IPS-18c (cell line): ENCODE measurements around the gene CA9.

Source experiments
- H3K4me3 ChIP-seq: 2 replicates; pipeline ENCODE4 v1.7.0; 2013; ENCODE audit warnings: low read depth, mild to moderate bottlenecking, low read length, moderate library complexity; ENCODE audit not compliant: insufficient read depth
- H3K9me3 ChIP-seq: one replicate; pipeline ENCODE4 v1.6.1; 2013; ENCODE audit warnings: mild to moderate bottlenecking, low read length, moderate library complexity; ENCODE audit not compliant: control insufficient read depth, insufficient read depth

CA9 gene

GRCh38 chr9:35684921-35685320 is 11.2 kb downstream of the CA9 start:
- Histone ChIP-seq H3K4me3 (no peak overlapping the region), H3K9me3 (no peaks in the 10 kb centered on the region)

GRCh38 chr9:35685506-35685905 is 11.8 kb downstream of the CA9 start:
- Histone ChIP-seq H3K4me3 (no peak overlapping the region), H3K9me3 (no peaks in the 10 kb centered on the region)

DNA sequence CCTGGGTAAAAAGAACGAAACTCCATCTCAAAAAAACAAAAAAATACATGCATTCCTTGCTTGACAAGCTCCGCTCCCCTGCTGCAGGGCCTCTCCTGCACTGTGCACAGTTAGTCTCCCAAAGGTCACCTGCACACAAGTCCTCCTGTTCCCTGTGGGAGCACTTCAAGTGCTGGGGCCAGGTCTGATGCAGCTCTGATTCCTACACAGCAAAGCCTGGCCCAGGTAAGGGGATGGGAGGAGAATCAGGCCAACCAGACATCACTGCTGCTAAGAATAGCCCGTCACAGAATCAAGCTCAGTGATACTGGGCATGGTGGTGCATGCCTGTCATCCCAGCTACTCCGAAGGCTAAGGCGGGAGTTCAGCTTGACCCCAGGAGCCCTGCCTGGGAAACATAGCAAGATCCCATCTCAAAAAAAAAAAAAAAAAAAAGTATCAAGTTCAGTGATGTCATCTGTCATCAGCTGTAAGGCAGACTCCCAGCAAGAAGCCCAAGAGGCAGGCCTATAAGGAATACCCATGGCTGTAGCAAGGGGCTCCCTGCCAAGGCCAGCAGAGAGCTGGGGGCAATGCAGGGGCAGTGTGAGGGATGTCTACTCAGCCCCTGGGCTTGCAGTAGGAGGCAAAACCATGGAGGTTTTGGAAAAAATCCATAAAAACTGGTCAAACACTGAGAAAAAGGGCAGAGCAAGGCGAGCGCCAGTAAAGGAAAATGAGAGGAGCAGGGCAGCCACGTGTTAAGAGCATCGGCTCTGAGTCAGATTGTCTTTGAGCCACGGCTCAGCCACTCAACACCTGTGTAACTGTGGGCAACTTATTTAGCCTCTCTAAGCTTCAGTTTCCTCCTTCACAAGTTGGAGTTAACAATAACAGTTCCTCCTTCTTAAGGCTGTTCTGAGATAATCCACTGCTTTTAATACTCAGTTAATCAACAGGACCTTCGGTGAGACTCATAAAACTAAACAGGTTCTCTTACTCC is 12.8 kb downstream of the CA9 start:
- no peaks in the 10 kb centered on the region for H3K9me3 ChIP-seq
- no peak overlapping the region for H3K4me3 ChIP-seq

DNA sequence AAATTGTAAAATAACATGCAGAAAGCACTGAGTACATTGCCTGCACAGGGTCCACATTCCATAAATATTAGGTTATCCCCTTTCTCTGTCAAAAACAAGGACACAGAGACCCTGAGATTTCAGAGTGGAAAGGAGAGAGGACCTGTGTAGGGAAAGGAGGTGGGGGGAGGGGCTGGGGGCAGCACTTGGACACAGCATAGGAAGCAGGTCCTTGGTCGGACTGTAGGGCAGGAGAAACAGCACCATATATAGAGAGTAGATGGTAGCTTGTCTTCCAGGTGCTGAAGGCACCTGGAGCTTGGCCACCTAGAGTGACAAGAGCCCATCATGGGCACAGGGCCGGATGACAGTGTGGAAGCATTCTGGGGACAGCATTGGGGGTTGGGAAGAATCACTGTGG is 13.6 kb downstream of the CA9 start:
- Histone ChIP-seq H3K4me3 (no peak overlapping the region), H3K9me3 (no peaks in the 10 kb centered on the region)

DNA sequence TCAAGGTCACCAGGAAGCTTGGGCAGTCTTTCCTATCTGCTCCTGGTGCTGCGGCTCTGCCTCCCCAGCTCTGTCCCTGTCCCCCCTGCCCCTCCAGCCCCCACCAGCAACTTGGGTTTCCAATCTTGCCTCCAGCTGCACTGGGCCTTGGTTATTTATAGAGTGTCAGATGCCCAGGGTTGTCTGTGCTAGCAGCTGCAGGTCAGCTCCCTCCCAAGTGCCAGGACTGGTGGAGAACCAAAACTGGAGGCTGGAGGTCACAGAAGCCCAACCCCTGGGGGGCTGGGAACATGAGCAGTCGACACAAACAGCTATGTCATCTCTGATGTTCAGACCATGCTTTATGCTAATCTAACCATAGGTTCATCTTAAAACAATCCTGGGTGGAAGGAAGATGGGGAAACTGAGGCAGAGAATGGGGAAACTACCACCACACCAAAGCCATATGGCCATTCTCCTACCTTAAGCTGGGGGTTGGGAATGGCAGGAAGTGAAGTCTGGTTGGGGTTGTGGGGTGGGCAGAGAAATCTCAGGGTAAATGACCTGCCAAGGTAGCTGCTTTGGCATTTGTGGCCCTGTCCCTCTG is 14.3 kb downstream of the CA9 start:
- Histone ChIP-seq H3K4me3 (peak overlapping the region; percentile 85; the same call in 1 of the 2 replicates), H3K9me3 (no peaks in the 10 kb centered on the region)

DNA sequence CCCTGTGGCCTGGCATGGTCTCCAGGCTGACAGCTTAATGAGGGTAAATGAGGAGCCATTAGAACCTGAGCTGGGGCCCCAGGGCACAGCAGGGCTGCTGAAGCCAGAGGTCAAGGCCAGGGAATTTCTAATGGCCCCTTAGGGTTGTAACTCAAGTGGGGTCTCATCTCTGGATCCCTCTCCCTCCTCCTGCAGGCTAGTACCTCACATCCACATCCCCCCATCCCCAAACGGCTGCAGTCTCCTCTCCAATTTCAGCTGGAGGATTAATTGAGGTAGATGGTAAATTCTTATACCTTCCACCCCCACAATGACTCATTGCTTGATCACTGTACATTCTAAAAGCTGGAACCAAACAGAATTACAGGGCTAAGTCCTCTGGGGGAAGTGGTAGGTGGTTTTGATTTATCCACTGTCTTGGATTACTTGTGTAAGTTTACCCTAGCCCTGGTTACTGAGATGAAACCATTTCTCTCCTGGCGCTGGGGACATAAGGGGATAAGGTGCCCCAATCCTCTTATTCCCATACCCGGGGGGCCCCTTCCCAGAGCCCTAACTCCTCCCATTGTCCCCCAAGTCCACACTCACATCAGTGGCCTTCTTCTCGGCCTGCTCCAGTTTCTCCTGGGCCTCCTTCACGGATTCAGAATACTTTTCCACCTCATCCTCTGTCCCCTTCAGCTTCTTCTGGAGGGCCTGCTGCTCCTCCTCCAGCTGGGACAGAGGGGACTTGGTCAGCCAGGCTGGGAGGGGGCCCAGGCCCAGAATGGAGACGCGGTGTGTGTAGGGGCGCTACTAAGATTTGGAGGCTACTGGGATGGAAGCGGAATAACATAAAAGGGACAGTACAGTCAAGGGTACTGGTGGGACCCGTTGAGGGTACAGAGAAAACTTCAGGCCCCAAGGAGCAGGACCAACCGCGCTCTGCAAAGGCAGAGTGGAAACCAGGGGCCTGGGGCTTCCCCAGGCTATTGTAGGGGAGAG is 15.1 kb downstream of the CA9 start:
- peak overlapping the region; percentile 85 for H3K4me3 ChIP-seq
- no peaks in the 10 kb centered on the region for H3K9me3 ChIP-seq

DNA sequence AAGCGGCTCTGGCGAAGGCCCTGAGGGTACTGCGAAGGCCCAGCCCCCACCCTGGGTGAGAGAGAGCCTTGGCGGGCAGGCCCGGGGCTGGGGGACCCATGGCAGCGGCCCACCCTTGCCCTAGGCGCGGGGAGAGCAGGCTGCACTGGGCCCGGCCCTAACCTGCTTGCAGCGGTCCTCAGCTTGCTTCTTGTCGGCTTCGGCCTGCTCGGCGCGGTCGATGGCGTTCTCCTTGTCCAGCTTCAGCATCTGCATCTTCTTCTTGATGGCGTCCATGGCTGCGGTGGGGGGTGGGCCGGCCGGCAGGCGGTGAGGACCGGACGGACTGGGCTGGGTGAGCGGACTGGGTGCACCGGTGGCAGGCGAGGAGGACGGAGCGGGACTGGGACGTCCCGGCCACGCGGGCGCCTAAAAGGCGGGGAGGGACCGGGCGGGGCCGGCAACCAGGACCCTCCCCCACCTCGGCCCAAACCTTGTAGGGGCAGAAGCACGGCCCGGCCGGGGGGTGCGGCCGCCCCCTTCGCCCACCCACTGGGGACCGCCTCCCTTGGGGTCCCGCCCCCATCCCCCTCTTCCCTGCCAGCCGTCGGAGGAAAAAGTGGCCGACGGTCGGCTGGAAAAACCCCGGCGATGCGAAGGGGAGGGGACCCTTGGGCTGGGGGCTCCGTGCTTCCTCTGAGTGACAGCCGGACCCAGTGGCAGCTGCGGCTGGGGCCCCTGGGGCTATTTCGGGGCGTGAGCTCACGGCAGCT is 16.0 kb downstream of the CA9 start, which contains the start of gene TPM2:
Gene TPM2, minus strand, starts transcription at position 384 of the 752 bp plus-strand sequence. Its CDS starts 108 bp downstream, at position 276.
- peak within 1 kb of the TSS; percentile 85 for H3K4me3 ChIP-seq

GRCh38 chr9:35690294-35690613 is 16.5 kb downstream of the CA9 start:
- peak overlapping the region; percentile 85 for H3K4me3 ChIP-seq
- no peaks in the 10 kb centered on the region for H3K9me3 ChIP-seq

More for the DNA sequence above, 16.0 kb downstream of the CA9 start, which contains the start of gene TPM2:
- H3K9me3 ChIP-seq = no peaks in the 10 kb centered on the region

DNA sequence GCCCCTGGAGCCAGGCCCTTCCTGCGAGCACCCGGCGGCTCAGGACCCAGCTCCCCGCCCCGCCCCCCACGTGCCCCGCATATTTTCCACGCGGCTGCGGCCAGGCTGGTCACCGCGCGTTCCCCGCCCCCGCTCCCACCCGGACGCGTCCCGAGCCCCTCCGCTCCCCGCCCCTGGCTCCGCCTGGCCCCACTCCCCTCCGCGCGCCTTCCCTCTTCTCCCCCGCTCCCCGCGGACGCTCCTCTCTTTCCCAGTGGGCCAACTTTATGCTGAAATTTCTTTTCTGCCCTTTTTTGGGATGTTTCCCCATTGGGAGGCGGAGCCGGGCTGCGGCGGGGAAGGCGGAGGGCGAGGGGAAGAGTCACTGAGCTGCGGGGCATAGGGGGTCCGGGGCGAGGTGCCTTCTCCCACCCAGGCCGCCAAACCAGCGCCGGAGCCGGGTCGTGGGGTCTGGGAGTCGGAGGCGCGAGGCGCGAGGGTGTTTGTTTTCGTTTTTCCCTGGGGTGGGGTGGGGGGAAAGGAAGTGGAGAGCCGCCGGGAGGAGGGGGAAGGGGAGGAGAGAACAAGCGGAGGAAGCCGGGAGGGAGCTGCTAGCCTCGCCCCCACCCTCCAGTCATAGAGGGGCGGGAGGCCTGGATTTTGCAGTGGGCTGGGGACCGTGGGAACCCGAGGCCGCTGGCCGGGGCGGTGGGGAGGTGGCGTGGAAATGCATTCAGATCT is 17.0 kb downstream of the CA9 start:
- no peaks in the 10 kb centered on the region for H3K9me3 ChIP-seq
- H3K4me3 ChIP-seq = peak overlapping the region; percentile 85

DNA sequence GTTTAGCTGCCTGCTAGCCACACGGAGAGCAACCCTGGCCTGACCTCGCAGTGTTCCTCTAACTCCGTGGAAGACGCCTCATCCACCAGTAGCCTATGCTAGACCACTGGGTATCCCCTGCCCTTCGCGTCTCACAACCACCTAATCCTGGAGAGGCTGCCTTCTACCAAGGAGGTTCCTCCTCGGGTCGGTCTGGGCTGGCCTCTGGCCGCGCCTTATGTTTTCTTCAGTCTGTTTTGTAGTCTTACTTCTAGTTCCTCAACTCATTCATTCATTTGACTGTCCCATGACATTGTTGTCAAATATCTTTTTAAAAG is 17.6 kb downstream of the CA9 start:
- Histone ChIP-seq H3K9me3 (no peaks in the 10 kb centered on the region), H3K4me3 (peak overlapping the region; percentile 85)

DNA sequence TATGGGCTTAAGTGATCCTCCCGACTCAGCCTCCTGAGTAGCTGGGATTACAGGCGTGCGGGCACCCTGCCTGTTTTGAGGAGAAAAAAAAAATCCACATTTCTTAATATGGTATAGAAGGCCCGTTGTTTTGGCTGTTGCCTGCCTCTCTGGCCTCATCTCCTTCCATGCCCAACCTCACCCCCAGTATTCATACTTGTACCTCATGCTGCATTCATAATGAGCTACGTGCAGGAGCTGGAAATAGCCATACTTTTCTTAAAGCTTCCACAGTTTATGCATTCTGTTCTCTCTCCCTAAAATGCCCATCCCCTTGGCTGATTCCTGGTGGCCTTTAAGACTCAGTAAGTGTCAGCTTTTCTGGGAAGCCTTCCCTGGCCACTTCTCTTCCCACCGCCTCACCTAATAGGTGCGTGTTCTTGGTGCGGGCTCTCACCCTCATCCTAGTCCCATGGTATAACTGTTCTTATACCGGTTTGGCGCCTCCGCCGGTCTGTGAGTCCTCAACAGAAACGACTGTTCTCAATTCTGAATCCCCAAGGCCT is 18.1 kb downstream of the CA9 start:
- no peak overlapping the region for H3K4me3 ChIP-seq

DNA sequence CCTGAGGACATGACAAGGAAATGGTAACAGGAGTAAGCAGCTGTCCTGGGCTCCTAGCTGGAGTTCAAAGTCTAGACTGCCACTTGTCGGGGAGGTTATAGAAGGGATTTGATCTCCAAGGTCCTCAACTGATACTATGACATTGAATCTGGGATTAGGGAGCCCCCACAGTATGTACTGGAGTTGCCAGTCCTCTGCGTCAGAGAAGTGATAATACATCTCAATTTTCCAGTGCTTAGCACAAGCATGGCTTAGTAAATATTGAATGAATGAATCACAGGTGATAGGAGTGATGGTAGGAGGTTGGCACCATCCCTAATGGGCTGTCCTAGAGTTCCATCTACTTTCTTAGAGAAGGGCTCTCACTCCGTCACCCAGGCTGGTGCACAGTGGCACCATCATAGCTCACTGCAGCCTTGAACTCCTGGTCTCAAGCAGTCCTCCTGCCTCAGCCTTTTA is 22.2 kb downstream of the CA9 start:
- H3K9me3 ChIP-seq = no peaks in the 10 kb centered on the region
- no peak overlapping the region for H3K4me3 ChIP-seq

More for the DNA sequence above, 18.1 kb downstream of the CA9 start:
- no peaks in the 10 kb centered on the region for H3K9me3 ChIP-seq

DNA sequence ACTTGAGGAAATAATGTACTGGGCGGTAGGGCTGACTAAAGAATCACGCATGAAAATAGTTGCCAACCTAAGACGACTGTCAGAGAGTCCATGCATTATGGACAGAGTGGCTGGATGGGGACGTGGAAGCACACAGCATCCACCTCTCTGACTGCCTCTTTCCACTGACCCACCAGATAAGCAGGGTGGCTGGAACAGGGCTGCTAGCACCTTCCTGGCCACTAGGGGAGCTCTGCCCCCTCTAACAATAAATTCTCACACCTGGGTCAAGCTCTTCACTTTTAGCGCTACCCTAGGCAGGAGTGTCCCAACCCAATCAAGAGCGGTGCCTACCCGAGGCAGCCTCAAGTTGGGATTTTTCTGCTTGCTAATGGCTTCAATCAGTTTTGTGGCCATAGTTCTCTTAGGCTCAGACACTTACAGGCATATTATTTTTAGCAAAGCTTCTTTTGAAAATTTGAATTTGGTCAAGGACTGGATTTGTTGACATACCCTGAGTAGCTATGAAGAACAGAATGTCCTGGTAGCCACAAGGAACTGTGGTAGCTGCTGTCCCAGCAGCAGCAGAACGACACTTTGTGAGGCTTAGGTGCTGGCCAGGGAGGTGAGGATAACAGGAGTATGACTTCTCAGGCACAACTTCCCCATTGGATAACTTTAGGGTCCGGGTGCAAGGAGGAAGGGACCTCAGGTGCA is 22.9 kb downstream of the CA9 start:
- Histone ChIP-seq H3K4me3 (no peak overlapping the region), H3K9me3 (no peaks in the 10 kb centered on the region)

- no peak overlapping the region for H3K4me3 ChIP-seq
- H3K9me3 ChIP-seq = no peaks in the 10 kb centered on the region
These were observed 23.8 kb downstream of the CA9 start for GRCh38 chr9:35697486-35697885.

DNA sequence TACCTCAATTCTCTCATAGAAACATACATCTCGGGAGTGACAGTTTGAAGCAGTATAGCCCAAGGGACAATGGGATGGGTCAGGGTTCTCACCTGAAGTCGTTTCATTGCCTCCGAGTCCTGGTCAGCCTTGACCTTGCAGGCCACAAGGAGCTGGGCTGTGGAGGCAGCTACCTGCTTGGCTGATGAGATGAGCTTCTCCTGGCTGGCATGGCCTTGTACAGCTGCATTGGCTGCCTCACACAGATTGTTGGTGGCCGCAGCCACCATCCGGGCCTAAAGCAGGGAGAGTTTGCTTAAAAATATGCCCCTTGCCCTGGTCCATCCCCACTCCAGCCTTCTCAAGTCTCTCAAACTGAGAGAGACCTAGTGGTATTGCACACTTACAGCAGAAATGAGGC is 24.5 kb downstream of the CA9 start:
- H3K9me3 ChIP-seq = no peaks in the 10 kb centered on the region
- no peak overlapping the region for H3K4me3 ChIP-seq
